ENCODE results near the gene PLPP7.

DNA sequence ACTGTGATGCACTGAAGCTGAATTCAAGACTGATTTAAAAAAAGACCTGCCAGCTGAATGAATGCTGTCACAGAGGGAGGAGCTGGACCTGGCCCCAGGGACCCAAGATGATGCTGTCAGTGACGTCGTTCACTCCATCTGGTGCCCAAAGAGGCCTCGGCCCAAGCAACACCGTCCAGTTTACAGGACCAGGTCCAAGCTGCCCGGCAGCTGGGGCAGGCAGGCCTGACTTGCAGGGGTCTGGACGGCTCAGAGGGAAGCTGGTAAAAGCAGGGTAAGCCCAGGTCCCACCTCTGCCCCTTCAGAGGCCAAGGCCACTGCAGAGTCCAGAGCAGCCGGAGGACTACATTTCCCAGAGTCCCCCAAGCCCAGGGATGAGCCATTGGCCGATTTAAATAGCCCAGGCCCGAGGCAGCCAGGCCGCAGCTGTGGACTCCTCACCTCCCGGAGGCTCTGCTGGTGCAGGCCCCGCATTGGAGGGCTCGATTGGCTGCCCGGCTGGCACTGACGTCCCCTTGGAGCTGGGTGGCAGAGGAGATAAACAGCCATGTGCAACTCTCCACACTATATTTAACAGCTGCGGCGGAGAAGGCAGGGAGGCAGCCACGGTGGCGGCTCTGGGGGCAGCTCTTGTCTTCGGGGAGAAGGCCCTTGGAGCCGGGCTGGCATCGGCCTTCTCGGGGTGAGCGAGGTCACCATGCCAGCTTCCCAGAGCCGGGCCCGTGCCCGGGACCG is at the start of gene PLPP7:
- TF ChIP-seq, protein P1, sequence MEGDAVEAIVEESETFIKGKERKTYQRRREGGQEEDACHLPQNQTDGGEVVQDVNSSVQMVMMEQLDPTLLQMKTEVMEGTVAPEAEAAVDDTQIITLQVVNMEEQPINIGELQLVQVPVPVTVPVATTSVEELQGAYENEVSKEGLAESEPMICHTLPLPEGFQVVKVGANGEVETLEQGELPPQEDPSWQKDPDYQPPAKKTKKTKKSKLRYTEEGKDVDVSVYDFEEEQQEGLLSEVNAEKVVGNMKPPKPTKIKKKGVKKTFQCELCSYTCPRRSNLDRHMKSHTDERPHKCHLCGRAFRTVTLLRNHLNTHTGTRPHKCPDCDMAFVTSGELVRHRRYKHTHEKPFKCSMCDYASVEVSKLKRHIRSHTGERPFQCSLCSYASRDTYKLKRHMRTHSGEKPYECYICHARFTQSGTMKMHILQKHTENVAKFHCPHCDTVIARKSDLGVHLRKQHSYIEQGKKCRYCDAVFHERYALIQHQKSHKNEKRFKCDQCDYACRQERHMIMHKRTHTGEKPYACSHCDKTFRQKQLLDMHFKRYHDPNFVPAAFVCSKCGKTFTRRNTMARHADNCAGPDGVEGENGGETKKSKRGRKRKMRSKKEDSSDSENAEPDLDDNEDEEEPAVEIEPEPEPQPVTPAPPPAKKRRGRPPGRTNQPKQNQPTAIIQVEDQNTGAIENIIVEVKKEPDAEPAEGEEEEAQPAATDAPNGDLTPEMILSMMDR (IDR thresholded peaks at IDR 0.05; ENCODE audit: low read depth, low read length) = no peak
- no peak for TF ChIP-seq MYC (IDR thresholded peaks at IDR 0.05; ENCODE audit: low read depth, low read length)
- TF ChIP-seq POLR2A (IDR thresholded peaks at IDR 0.05; ENCODE audit: extremely low read depth, insufficient read length) = no peak
